Gastroesophageal sphincter (tissue), 4 donors: ENCODE data around the gene BCL2L11. TPM values are rescaled to one million over a fixed set of nuclear protein-coding genes. Genes with fewer than 3 reads are reported as not detected.

Source experiments
- ATAC-seq: fragments of 150-250 bp; one replicate; pipeline ENCODE4 v1.9.1; 2016; ENCODE audit warnings: mild to moderate bottlenecking, moderate library complexity
- H3K27ac ChIP-seq, 4 donors: fragments of 200-600 bp; sonication (generic) in 3 of 4; 1 replicate in 3 of 4; 2 replicates in 1 of 4; pipeline ENCODE4 v1.5.1; 2016 to 2019
- H3K27me3 ChIP-seq: fragments of 200-600 bp; sonication (generic); one replicate; pipeline ENCODE4 v1.5.1; 2019
- H3K36me3 ChIP-seq, 2 donors: fragments of 200-600 bp; sonication (generic); one replicate each; pipeline ENCODE4 v1.5.1; 2019; ENCODE audit warnings: control low read depth in 1 of 2
- H3K4me1 ChIP-seq, 3 donors: fragments of 200-600 bp; sonication (generic); 1 replicate in 2 of 3; 2 replicates in 1 of 3; pipeline ENCODE4 v1.5.1; 2016 to 2019; ENCODE audit warnings: control low read depth in 2 of 3
- H3K4me3 ChIP-seq, 2 donors: fragments of 200-600 bp; sonication (generic); one replicate each; pipeline ENCODE4 v1.5.1; 2019; ENCODE audit warnings: mild to moderate bottlenecking in 1 of 2, moderate library complexity in 1 of 2
- H3K9me3 ChIP-seq, 3 donors: fragments of 200-600 bp; sonication (generic); one replicate each; pipeline ENCODE4 v1.5.1; 2017 to 2019; ENCODE audit warnings: control low read depth in 2 of 3
- CTCF ChIP-seq, 4 experiments: fragments of 200-600 bp in 2 of 4; fragments of 450-650 bp in 2 of 4; sonication (generic) in 1 of 4; IDR thresholded peaks; one replicate each; pipeline ENCODE4 v1.5.1; 2017 to 2019; ENCODE audit warnings: antibody characterized with exemption in 4 of 4, mild to moderate bottlenecking in 2 of 4, moderate library complexity in 2 of 4
- EP300 ChIP-seq: sonication (generic); formaldehyde crosslinking; IDR thresholded peaks from one replicate; pipeline ENCODE4 v1.6.1; 2017; ENCODE audit warnings: antibody characterized with exemption, mild to moderate bottlenecking
- POLR2A ChIP-seq, 2 donors: fragments of 450-650 bp; IDR thresholded peaks; one replicate each; pipeline ENCODE4 v1.6.1; 2017; ENCODE audit warnings: antibody characterized with exemption in 2 of 2, mild to moderate bottlenecking in 2 of 2, moderate library complexity in 1 of 2
- POLR2AphosphoS5 ChIP-seq: sonication (generic); formaldehyde crosslinking; IDR thresholded peaks from one replicate; pipeline ENCODE4 v1.6.1; 2017; ENCODE audit warnings: antibody characterized with exemption
- WGBS, 2 donors: methylation state at CpG; one replicate each; pipeline ENCODE4 v1.1.5; 2018; ENCODE audit warnings: low coverage in 1 of 2; 5-methylcytosine and 5-hydroxymethylcytosine counted together
- total RNA-seq, 4 donors: library from RNA; depleted of rRNA; stranded (reverse); fragments of >200 nt; gene quantifications; one replicate each; pipeline ENCODE4 v1.1.0, GENCODE V29; 2016

Gene BCL2L11
- total RNA-seq, 4 donors from 2014 or later = 8.5 to 120 (median 41.7) TPM

GRCh38 chr2:111182740-111183139, 62.0 kb downstream of the BCL2L11 start:
- no peak overlapping the region for H3K27ac ChIP-seq
- H3K9me3 ChIP-seq = no peaks in the 10 kb centered on the region
- H3K27me3 ChIP-seq = no peaks in the 10 kb centered on the region
- TF ChIP-seq CTCF (IDR thresholded peaks at IDR 0.05) (no peak), POLR2AphosphoS5 (no peak), EP300 (no peak), POLR2A (IDR thresholded peaks at IDR 0.05) (no peak)
- whole genome bisulfite sequencing, 2 donors = 82 to 94% methylated on average over 2 of the region's 2 CpGs
- no peak for ATAC-seq
- no peaks in the 10 kb centered on the region for H3K36me3 ChIP-seq
- no peaks in the 10 kb centered on the region for H3K4me1 ChIP-seq
- H3K4me3 ChIP-seq = no peak overlapping the region

- Histone ChIP-seq H3K4me1 (no peaks in the 10 kb centered on the region), H3K27ac (no peak overlapping the region), H3K27me3 (no peaks in the 10 kb centered on the region), H3K36me3 (no peaks in the 10 kb centered on the region), H3K4me3 (no peak overlapping the region), H3K9me3 (no peaks in the 10 kb centered on the region)
- ATAC-seq = no peak
- TF ChIP-seq POLR2A (IDR thresholded peaks at IDR 0.05) = no peak
- TF ChIP-seq EP300 = no peak
- no peak for TF ChIP-seq CTCF (IDR thresholded peaks at IDR 0.05)
- TF ChIP-seq POLR2AphosphoS5 = peak; percentile 46
- 70 to 87% methylated on average over 2 of the region's 2 CpGs for WGBS, 2 donors
Observed at GRCh38 chr2:111184725-111185310, 64.1 kb downstream of the BCL2L11 start.

- Histone ChIP-seq H3K36me3 (no peaks in the 10 kb centered on the region), H3K4me1 (no peaks in the 10 kb centered on the region), H3K9me3 (no peaks in the 10 kb centered on the region), H3K4me3 (no peak overlapping the region), H3K27ac (no peak overlapping the region), H3K27me3 (no peaks in the 10 kb centered on the region)
- TF ChIP-seq POLR2A (IDR thresholded peaks at IDR 0.05) (no peak), EP300 (no peak)
- WGBS, 2 donors = 85% methylated on average over 5 of the region's 12 CpGs; no CpG with 5 or more reads in 1 of the 2 donors
- ATAC-seq = no peak
Observed at GRCh38 chr2:111185361-111186022, 64.8 kb downstream of the BCL2L11 start.

GRCh38 chr2:111186121-111186715, 65.5 kb downstream of the BCL2L11 start:
- Histone ChIP-seq H3K9me3 (no peaks in the 10 kb centered on the region), H3K4me3 (no peak overlapping the region), H3K36me3 (no peaks in the 10 kb centered on the region), H3K4me1 (no peaks in the 10 kb centered on the region), H3K27ac (no peak overlapping the region), H3K27me3 (no peaks in the 10 kb centered on the region)
- TF ChIP-seq POLR2AphosphoS5 = no peak
- TF ChIP-seq POLR2A (IDR thresholded peaks at IDR 0.05) = no peak
- no peak for TF ChIP-seq CTCF (IDR thresholded peaks at IDR 0.05)
- no peak for TF ChIP-seq EP300
- no peak for ATAC-seq
- WGBS, 2 donors = 83 to 96% methylated on average over 4 to 7 of the region's 10 CpGs

GRCh38 chr2:111186933-111187332, 66.2 kb downstream of the BCL2L11 start:
- no peak overlapping the region for H3K4me3 ChIP-seq
- H3K27ac ChIP-seq = no peak overlapping the region
- H3K9me3 ChIP-seq = no peaks in the 10 kb centered on the region
- H3K27me3 ChIP-seq = no peaks in the 10 kb centered on the region
- WGBS, 2 donors = 100% methylated on average over 1 of the region's 6 CpGs; no CpG with 5 or more reads in 1 of the 2 donors
- H3K36me3 ChIP-seq = no peaks in the 10 kb centered on the region
- no peak for ATAC-seq
- H3K4me1 ChIP-seq = no peaks in the 10 kb centered on the region
- TF ChIP-seq POLR2AphosphoS5 (no peak), CTCF (IDR thresholded peaks at IDR 0.05) (no peak), POLR2A (IDR thresholded peaks at IDR 0.05) (no peak), EP300 (no peak)
